HepG2 (cell line): Measurements from ENCODE around the gene ATPAF2. TPM values are rescaled to one million over a fixed set of nuclear protein-coding genes. Genes with fewer than 3 reads are reported as not detected.

Experiments used
- ATAC-seq: fragments of 200-7000 bp; cut with Tn5 transposase; 3 replicates; pipeline ENCODE4 v1.9.1; 2020; ENCODE audit warnings: mild to moderate bottlenecking, moderate library complexity
- BruUV-seq: library from RNA; stranded (reverse); fragments of 400-500 nt; replicated peaks from 2 replicates; lab custom pipeline; 2021; lab: Mats Ljungman, UMichigan
- CTCF ChIA-PET: fragments of 300-600 bp; formaldehyde crosslinking; extraction: SDS; loops from one replicate; lab custom pipeline; 2021; ENCODE audit warnings: low total read pairs, inconsistent platforms, low intra/inter-chr PET ratio; lab: Yijun Ruan, JAX
- POLR2A ChIA-PET: fragments of 350-600 bp; sonication (Branson Sonifier 250); formaldehyde crosslinking; loops from one replicate; lab custom pipeline; 2020; ENCODE audit warnings: antibody characterized with exemption, inconsistent platforms; lab: Yijun Ruan, JAX
- DNase-seq: peaks from one replicate; pipeline ENCODE4 v3.0.0-alpha.2; 2015; ENCODE audit warnings: low spot score
- FAIRE-seq: peaks from 3 replicates; lab custom pipeline; 2011; peaks lifted over from hg19 to GRCh38; lab: Jason Lieb, UNC
- H2AFZ ChIP-seq: one replicate; pipeline ENCODE4 v1.6.1; 2011; ENCODE audit warnings: low read length, inconsistent platforms
- H3K27ac ChIP-seq: fragments of 300-600 bp; 3 replicates; pipeline ENCODE4 v1.8.0; 2011; ENCODE audit warnings: mixed run types, mild to moderate bottlenecking, mixed read lengths, low read length, inconsistent platforms; ENCODE audit not compliant: insufficient read depth; ENCODE audit errors: extremely low read length
- H3K27me3 ChIP-seq, 2 experiments: fragments of 200-600 bp in 1 of 2; 2 replicates in 1 of 2; 3 replicates in 1 of 2; pipeline versions ENCODE4 v1.6.0 to v1.8.0; 2011; ENCODE audit warnings: low read length in 2 of 2, mild to moderate bottlenecking in 2 of 2, moderate library complexity in 2 of 2, inconsistent platforms in 1 of 2; ENCODE audit not compliant: insufficient read depth in 2 of 2, control insufficient read depth in 1 of 2
- H3K36me3 ChIP-seq, 2 experiments: fragments of 200-600 bp in 1 of 2; replicated peaks in 1 of 2; 2 replicates in 1 of 2; 3 replicates in 1 of 2; pipeline versions ENCODE4 v1.5.1 to v1.8.0; 2011; ENCODE audit warnings: low read length in 2 of 2, inconsistent platforms in 1 of 2; ENCODE audit not compliant: insufficient read depth in 2 of 2, control insufficient read depth in 1 of 2
- H3K4me1 ChIP-seq: 2 replicates; pipeline ENCODE4 v1.5.1; 2012; ENCODE audit warnings: low read length, inconsistent platforms; ENCODE audit not compliant: insufficient read depth
- H3K4me2 ChIP-seq: 2 replicates; pipeline ENCODE4 v1.6.0; 2011; ENCODE audit warnings: low read depth, low read length, inconsistent platforms
- H3K4me3 ChIP-seq, 3 experiments: fragments of 200-600 bp in 1 of 3; sonication (generic), shearing (Covaris generic) in 1 of 3; replicated peaks in 1 of 3; 2 replicates each; pipeline ENCODE4 v1.5.1; 2011 to 2016; ENCODE audit warnings: low read length in 3 of 3, inconsistent platforms in 2 of 3, low read depth in 2 of 3, mild to moderate bottlenecking in 2 of 3, control low read depth in 1 of 3, mixed read lengths in 1 of 3; ENCODE audit not compliant: insufficient read depth in 1 of 3
- H3K79me2 ChIP-seq: one replicate; pipeline ENCODE4 v1.6.1; 2011; ENCODE audit warnings: low read length, inconsistent platforms; ENCODE audit not compliant: insufficient read depth
- H3K9ac ChIP-seq: 2 replicates; pipeline ENCODE4 v1.6.0; 2011; ENCODE audit warnings: mild to moderate bottlenecking, low read depth, low read length, inconsistent platforms; ENCODE audit not compliant: insufficient read depth
- H3K9me3 ChIP-seq: 2 replicates; pipeline ENCODE4 v1.5.1; 2012; ENCODE audit warnings: mild to moderate bottlenecking, low read length
- H4K20me1 ChIP-seq: 2 replicates; pipeline ENCODE4 v1.6.0; 2011; ENCODE audit warnings: inconsistent platforms, mild to moderate bottlenecking, low read length, moderate library complexity; ENCODE audit not compliant: insufficient read depth
- AFF4 ChIP-seq: sonication (generic); formaldehyde crosslinking; IDR thresholded peaks from 2 replicates; pipeline ENCODE4 v1.4.0; 2020; ENCODE audit warnings: missing genetic modification reagents
- ATRX ChIP-seq: sonication (generic); formaldehyde crosslinking; IDR thresholded peaks from 2 replicates; pipeline ENCODE4 v1.4.0; 2020; ENCODE audit warnings: missing genetic modification reagents, borderline replicate concordance
- ELF3 ChIP-seq: IDR thresholded peaks from 2 replicates; pipeline ENCODE4 v1.6.1; 2016; ENCODE audit warnings: missing genetic modification reagents, missing compliant biosample characterization
- ESRRA ChIP-seq: sonication (generic); formaldehyde crosslinking; IDR thresholded peaks from 2 replicates; pipeline ENCODE4 v1.5.1; 2020; ENCODE audit warnings: mild to moderate bottlenecking, low read depth, missing genetic modification reagents
- FOXM1 ChIP-seq: sonication (generic); formaldehyde crosslinking; IDR thresholded peaks from 2 replicates; pipeline ENCODE4 v1.5.0; 2020; ENCODE audit warnings: missing genetic modification reagents
- MAFG ChIP-seq: sonication (generic); formaldehyde crosslinking; IDR thresholded peaks from 2 replicates; pipeline ENCODE4 v1.5.1; 2020; ENCODE audit warnings: mild to moderate bottlenecking, missing genetic modification reagents
- RFXAP ChIP-seq: sonication (generic); formaldehyde crosslinking; IDR thresholded peaks from 2 replicates; pipeline ENCODE4 v1.4.0; 2020; ENCODE audit warnings: missing genetic modification reagents, borderline replicate concordance
- SIN3A ChIP-seq: IDR thresholded peaks from 2 replicates; pipeline ENCODE4 v1.6.1; 2011; ENCODE audit warnings: low read depth, mild to moderate bottlenecking, control low read depth, low read length, borderline replicate concordance
- SRSF9 ChIP-seq: fragments of 200-400 bp; formaldehyde crosslinking; IDR thresholded peaks from 2 replicates; pipeline ENCODE4 v1.6.1; 2018; ENCODE audit warnings: borderline replicate concordance, mild to moderate bottlenecking, low read depth, low read length; ENCODE audit not compliant: insufficient read depth, poor library complexity, severe bottlenecking
- ZBTB1 ChIP-seq: sonication (generic); formaldehyde crosslinking; IDR thresholded peaks from 2 replicates; pipeline ENCODE4 v1.4.0; 2020; ENCODE audit warnings: missing genetic modification reagents, borderline replicate concordance
- ZSCAN29 ChIP-seq: sonication (generic); formaldehyde crosslinking; conservative IDR thresholded peaks from 2 replicates; pipeline ENCODE4 v1.4.0; 2020; ENCODE audit warnings: mild to moderate bottlenecking, missing genetic modification reagents
- in situ Hi-C: cut with HindIII; loops from 2 replicates; pipeline ENCODE4 v1.10.0; 2017; ENCODE audit warnings: low pct_unique_long_range_greater_than_20kb; ENCODE audit not compliant: extremely low pct_ligation_motif_present
- intact Hi-C: fragments of 100-400 bp; cut with micrococcal nuclease; formaldehyde crosslinking; loops from one replicate; pipeline ENCODE4 v1.10.0; 2022; ENCODE audit not compliant: unreplicated experiment
- polyA plus RNA-seq, 8 experiments: library from polyadenylated mRNA; depleted of rRNA in 3 of 8; stranded (reverse) in 7 of 8; unstranded in 1 of 8; fragments of >200 nt; fragmentation: Illumina TruSeq in 4 of 8; extraction: Trizol in 4 of 8; gene quantifications; 2 replicates each; pipeline versions ENCODE4 v1.2.1 to v1.2.3, GENCODE V29; 2011 to 2016; ENCODE audit warnings: low read depth in 4 of 8, missing spikeins in 1 of 8, mixed read lengths in 1 of 8; ENCODE audit not compliant: insufficient read depth in 1 of 8
- total RNA-seq, 5 experiments: library from RNA; depleted of rRNA; stranded (reverse); fragments of >200 nt; fragmentation: Illumina TruSeq; extraction: Trizol; gene quantifications; 2 replicates each; pipeline ENCODE4 v1.2.3, GENCODE V29; 2016; ENCODE audit warnings: low read depth in 1 of 5
- TF ChIP-seq, protein P1 (sequence below): fragments of 450-650 bp; IDR thresholded peaks from 2 replicates; pipeline ENCODE4 v1.6.1; 2017; ENCODE audit warnings: mild to moderate bottlenecking
- TF ChIP-seq, protein P2 (sequence below): sonication (generic); formaldehyde crosslinking; IDR thresholded peaks from 2 replicates; pipeline ENCODE4 v1.5.0; 2020; ENCODE audit warnings: mild to moderate bottlenecking, missing genetic modification reagents, moderate library complexity

The ATPAF2 gene
- total and polyA plus RNA-seq, 2 of the 13 experiments (the other 11 are each of a cell fraction or from before 2014, with no cell fraction given): 15.0 to 16.5 TPM

DNA sequence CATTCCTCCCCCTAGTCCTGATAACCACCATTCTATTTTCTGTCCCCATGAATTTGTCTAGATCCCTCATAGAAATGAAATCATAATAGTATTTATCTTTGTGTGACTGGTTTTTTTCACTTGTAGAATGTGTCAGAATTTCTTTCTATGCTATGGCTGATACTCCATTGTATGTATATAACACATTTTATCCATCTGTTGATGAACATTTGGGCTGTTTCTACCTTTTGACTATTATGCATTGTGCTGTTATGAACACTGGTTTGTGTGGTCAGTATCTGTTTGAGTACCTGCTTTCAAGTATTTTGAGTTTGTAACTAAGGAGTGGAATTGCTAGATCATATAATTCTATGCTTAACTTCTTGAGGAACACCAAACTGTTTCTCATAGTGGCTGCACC, 32.8 kb upstream of the ATPAF2 start:
- ChIA-PET CTCF (no interaction called here), POLR2A (no interaction called here)
- Histone ChIP-seq H3K36me3 (no peaks in the 10 kb centered on the region), H3K4me1 (peaks cover 46% of the 10 kb centered on the region), H4K20me1 (no peaks in the 10 kb centered on the region)
- in situ Hi-C loops: no loop called here
- ATAC-seq: no peak
- no TSS peak for BruUV-seq
- FAIRE-seq: no peak
- no peak for TF ChIP-seq MAFG (CRISPR knock-in tag)
- no peak for TF ChIP-seq ZSCAN29 (CRISPR knock-in tag)
- TF ChIP-seq ELF3: no peak
- TF ChIP-seq, protein P1, sequence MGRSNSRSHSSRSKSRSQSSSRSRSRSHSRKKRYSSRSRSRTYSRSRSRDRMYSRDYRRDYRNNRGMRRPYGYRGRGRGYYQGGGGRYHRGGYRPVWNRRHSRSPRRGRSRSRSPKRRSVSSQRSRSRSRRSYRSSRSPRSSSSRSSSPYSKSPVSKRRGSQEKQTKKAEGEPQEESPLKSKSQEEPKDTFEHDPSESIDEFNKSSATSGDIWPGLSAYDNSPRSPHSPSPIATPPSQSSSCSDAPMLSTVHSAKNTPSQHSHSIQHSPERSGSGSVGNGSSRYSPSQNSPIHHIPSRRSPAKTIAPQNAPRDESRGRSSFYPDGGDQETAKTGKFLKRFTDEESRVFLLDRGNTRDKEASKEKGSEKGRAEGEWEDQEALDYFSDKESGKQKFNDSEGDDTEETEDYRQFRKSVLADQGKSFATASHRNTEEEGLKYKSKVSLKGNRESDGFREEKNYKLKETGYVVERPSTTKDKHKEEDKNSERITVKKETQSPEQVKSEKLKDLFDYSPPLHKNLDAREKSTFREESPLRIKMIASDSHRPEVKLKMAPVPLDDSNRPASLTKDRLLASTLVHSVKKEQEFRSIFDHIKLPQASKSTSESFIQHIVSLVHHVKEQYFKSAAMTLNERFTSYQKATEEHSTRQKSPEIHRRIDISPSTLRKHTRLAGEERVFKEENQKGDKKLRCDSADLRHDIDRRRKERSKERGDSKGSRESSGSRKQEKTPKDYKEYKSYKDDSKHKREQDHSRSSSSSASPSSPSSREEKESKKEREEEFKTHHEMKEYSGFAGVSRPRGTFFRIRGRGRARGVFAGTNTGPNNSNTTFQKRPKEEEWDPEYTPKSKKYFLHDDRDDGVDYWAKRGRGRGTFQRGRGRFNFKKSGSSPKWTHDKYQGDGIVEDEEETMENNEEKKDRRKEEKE: no peak
- no peak for TF ChIP-seq FOXM1 (CRISPR knock-in tag)
- TF ChIP-seq SIN3A: no peak
- TF ChIP-seq AFF4 (CRISPR knock-in tag): no peak
- TF ChIP-seq ESRRA (CRISPR knock-in tag): no peak
- no peak for TF ChIP-seq ATRX (CRISPR knock-in tag)
- no peak for TF ChIP-seq SRSF9
- TF ChIP-seq RFXAP (CRISPR knock-in tag): no peak
- TF ChIP-seq ZBTB1 (CRISPR knock-in tag): no peak
- TF ChIP-seq, protein P2, sequence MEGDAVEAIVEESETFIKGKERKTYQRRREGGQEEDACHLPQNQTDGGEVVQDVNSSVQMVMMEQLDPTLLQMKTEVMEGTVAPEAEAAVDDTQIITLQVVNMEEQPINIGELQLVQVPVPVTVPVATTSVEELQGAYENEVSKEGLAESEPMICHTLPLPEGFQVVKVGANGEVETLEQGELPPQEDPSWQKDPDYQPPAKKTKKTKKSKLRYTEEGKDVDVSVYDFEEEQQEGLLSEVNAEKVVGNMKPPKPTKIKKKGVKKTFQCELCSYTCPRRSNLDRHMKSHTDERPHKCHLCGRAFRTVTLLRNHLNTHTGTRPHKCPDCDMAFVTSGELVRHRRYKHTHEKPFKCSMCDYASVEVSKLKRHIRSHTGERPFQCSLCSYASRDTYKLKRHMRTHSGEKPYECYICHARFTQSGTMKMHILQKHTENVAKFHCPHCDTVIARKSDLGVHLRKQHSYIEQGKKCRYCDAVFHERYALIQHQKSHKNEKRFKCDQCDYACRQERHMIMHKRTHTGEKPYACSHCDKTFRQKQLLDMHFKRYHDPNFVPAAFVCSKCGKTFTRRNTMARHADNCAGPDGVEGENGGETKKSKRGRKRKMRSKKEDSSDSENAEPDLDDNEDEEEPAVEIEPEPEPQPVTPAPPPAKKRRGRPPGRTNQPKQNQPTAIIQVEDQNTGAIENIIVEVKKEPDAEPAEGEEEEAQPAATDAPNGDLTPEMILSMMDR (CRISPR knock-in tag): no peak
- TF ChIP-seq, all 625 proteins: peak for 0
- Histone ChIP-seq H3K79me2 (no peaks in the 10 kb centered on the region), H3K4me2 (no peak overlapping the region), H3K27me3 (no peaks in the 10 kb centered on the region), H3K4me3 (no peak overlapping the region), H3K9ac (no peak overlapping the region), H3K9me3 (no peaks in the 10 kb centered on the region), H2AFZ (no peak overlapping the region), H3K27ac (no peak overlapping the region)
- intact Hi-C loops: no loop called here
- DNase-seq: no peak
